Ovary (tissue), 9 donors: ENCODE results near the gene PLEKHG7. TPM values are rescaled to one million over a fixed set of nuclear protein-coding genes. Genes with fewer than 3 reads are reported as not detected.

Experiments
- DNase-seq, 5 donors: peaks; one replicate each; pipeline ENCODE4 v3.0.0-alpha.2; 2019 to 2020
- H3K27ac ChIP-seq, 2 donors: fragments of 200-600 bp; one replicate each; pipeline versions ENCODE4 v1.5.1 to v1.8.0; 2019 to 2022
- H3K27me3 ChIP-seq: fragments of 200-600 bp; one replicate; pipeline ENCODE4 v1.8.0; 2022
- H3K36me3 ChIP-seq: fragments of 200-600 bp; sonication (generic); one replicate; pipeline ENCODE4 v1.5.1; 2019
- H3K4me1 ChIP-seq: one replicate; pipeline ENCODE4 v1.8.1; 2013; ENCODE audit warnings: mild to moderate bottlenecking, moderate library complexity; ENCODE audit not compliant: insufficient read depth
- H3K4me3 ChIP-seq: fragments of 200-600 bp; sonication (generic); one replicate; pipeline ENCODE4 v1.5.1; 2017
- H3K9me3 ChIP-seq, 2 donors: fragments of 200-600 bp in 1 of 2; sonication (generic) in 1 of 2; one replicate each; pipeline versions ENCODE4 v1.5.1 to v1.8.1; 2013 to 2019; ENCODE audit warnings: mild to moderate bottlenecking in 1 of 2, moderate library complexity in 1 of 2
- EP300 ChIP-seq: sonication (generic); formaldehyde crosslinking; IDR thresholded peaks from one replicate; pipeline ENCODE4 v1.6.1; 2017; ENCODE audit warnings: antibody characterized with exemption
- POLR2A ChIP-seq: fragments of 450-650 bp; IDR thresholded peaks from one replicate; pipeline ENCODE4 v1.6.1; 2017; ENCODE audit warnings: antibody characterized with exemption, mild to moderate bottlenecking, moderate library complexity
- WGBS, 3 donors: extraction: QIAGEN DNeasy Blood & Tissue Kit in 1 of 3; methylation state at CpG; one replicate each; pipeline versions ENCODE4 v1.1.5 to v1.1.7; 2013 to 2017; 5-methylcytosine and 5-hydroxymethylcytosine counted together
- intact Hi-C, 4 donors: fragments of 100-400 bp; cut with DNase I; formaldehyde crosslinking; loops; one replicate each; pipeline versions ENCODE4 v1.11.0 to v1.15.1; 2022 to 2023
- polyA plus RNA-seq, 2 donors: library from polyadenylated mRNA; stranded (reverse); fragments of 200-250 nt in 1 of 2; fragments of 350-450 nt in 1 of 2; fragmentation: Illumina TruSeq in 1 of 2; extraction: RNeasy Lipid Tissue Mini Kit (QIAGEN cat#74804) in 1 of 2; gene quantifications; one replicate each; pipeline ENCODE4 v1.2.3, GENCODE V29; 2013 to 2014
- total RNA-seq, 7 donors: library from RNA; depleted of rRNA in 2 of 7; stranded (reverse); fragments of >200 nt in 2 of 7; fragmentation: NEBNext Ultra II Directional in 3 of 7; extraction: Animal tissue kit (Norgen Biotek cat#: 25700) in 3 of 7; gene quantifications; one replicate each; pipeline versions ENCODE4 v1.1.0 to v1.2.4, GENCODE V29; 2016 to 2023
- TF ChIP-seq, protein P1 (sequence below), 3 donors: fragments of 450-650 bp in 2 of 3; fragments of 200-600 bp in 1 of 3; IDR thresholded peaks; one replicate each; pipeline versions ENCODE4 v1.5.1 to v1.8.0; 2016 to 2022; ENCODE audit warnings: antibody characterized with exemption in 3 of 3, mild to moderate bottlenecking in 1 of 3
- donor health status: DM: no; HTN: no; CAD: no; lungs with moderate emphysema.
- donor health status: DM: no; HTN: no; CAD: no.
- donor health status: Bipolar disorder and iron deficiency.
- donor health status: DM: yes; HTN: yes; CAD: no.
- donor health status: DM: no; HTN: no; CAD: no.
- donor health status: DM: yes; HTN: yes; CAD: no.

The PLEKHG7 gene
- total and polyA plus RNA-seq, 9 donors, result 0.20 to 6.1 (median 0.36) TPM; not detected in 4

DNA sequence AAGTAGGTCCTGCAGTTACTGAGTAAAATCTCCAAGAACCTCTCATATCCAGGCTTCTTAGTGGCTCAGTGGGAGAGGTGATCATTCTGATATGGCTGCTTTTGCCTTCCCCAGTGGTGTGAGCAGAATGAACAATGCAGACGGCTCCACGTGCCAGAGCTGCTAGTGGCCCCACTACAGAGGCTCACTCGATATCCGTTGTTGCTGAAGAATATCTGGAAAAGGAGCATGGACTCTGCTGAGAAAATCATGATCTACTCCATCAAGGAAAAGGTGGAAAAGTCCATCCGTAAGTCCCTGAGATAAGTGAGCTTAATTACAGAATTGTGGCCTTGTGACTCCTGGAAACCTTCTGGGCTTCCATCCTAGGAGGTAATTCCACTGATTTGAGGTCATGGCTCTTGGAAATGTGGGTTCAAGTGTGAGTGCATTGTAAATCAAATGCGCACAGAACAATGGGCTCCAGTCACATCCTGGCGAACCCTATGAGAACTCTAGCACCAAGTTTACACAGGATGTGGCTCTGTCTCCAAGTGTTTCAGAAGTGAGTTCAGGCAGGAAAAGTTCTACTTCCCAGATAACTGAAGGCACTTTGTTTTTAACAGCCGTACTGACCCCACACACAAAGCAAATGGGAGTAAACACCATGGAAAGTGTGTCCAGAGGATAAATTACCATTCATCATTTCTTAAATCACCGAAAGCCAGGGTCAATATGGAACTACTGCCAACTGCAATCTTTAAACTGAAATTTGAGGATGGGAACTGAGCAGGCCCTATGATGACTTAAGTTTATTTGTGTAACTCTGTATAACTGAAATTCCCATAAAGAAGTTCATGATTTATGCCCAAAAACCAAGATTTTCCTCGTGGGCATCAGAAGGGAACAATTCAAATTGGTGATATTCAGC is 51.4 kb downstream of the PLEKHG7 start:
- intact Hi-C loops, result no loop called here
- no peaks in the 10 kb centered on the region for H3K36me3 ChIP-seq
- no peaks in the 10 kb centered on the region for H3K9me3 ChIP-seq
- TF ChIP-seq, protein P1, sequence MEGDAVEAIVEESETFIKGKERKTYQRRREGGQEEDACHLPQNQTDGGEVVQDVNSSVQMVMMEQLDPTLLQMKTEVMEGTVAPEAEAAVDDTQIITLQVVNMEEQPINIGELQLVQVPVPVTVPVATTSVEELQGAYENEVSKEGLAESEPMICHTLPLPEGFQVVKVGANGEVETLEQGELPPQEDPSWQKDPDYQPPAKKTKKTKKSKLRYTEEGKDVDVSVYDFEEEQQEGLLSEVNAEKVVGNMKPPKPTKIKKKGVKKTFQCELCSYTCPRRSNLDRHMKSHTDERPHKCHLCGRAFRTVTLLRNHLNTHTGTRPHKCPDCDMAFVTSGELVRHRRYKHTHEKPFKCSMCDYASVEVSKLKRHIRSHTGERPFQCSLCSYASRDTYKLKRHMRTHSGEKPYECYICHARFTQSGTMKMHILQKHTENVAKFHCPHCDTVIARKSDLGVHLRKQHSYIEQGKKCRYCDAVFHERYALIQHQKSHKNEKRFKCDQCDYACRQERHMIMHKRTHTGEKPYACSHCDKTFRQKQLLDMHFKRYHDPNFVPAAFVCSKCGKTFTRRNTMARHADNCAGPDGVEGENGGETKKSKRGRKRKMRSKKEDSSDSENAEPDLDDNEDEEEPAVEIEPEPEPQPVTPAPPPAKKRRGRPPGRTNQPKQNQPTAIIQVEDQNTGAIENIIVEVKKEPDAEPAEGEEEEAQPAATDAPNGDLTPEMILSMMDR (IDR thresholded peaks at IDR 0.05), result no peak
- TF ChIP-seq POLR2A, result no peak
- no peak for TF ChIP-seq EP300
- DNase-seq, result no peak
- H3K27me3 ChIP-seq, result no peaks in the 10 kb centered on the region
- H3K27ac ChIP-seq, result no peak overlapping the region
- no peak overlapping the region for H3K4me3 ChIP-seq
- H3K4me1 ChIP-seq, result no peaks in the 10 kb centered on the region
- 61 to 74% (median 73%) methylated on average over 10 of the region's 10 CpGs for WGBS, 3 donors

DNA sequence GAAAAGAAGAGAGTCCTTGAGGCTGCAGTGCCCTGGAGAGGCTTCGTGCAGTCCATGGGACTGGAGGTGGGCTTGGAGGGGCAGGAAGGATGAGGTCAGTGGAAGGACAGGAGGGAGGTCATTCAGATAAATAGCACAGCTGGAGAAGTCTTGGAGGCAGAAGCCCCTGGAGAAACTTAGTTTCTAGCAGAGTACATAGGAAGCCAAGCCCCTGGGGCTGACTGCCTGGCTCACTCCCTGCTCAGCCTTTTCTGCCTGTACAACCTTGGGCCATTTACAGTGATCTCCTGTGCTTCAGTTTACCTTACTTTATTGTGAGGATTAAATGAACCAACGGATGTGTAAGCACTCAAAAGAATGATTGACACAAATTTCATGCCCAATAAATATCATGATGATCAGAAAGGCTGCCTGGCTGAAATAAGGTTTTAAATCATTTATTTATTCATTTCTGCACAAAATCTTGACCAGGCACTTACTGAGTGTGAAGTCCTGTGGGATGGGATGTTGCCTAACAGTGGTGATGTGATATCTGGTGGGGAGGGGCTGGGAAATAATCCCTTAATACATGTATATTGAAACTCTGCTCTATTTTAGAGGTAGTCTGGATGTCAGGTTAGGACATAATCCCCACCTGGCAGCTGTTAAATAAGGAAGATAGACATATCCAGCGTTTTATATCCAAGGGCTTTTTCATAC is 54.3 kb downstream of the PLEKHG7 start:
- 48 to 50% (median 50%) methylated on average over 3 of the region's 3 CpGs for WGBS, 3 donors
- DNase-seq, result no peak
- H3K4me1 ChIP-seq, result no peaks in the 10 kb centered on the region
- H3K4me3 ChIP-seq, result no peak overlapping the region
- H3K27me3 ChIP-seq, result no peaks in the 10 kb centered on the region
- intact Hi-C loops, result no loop called here
- no peaks in the 10 kb centered on the region for H3K9me3 ChIP-seq
- TF ChIP-seq EP300 (no peak), POLR2A (no peak)
- TF ChIP-seq, protein P1 (IDR thresholded peaks at IDR 0.05), result no peak
- H3K36me3 ChIP-seq, result no peaks in the 10 kb centered on the region
- H3K27ac ChIP-seq, result no peak overlapping the region

DNA sequence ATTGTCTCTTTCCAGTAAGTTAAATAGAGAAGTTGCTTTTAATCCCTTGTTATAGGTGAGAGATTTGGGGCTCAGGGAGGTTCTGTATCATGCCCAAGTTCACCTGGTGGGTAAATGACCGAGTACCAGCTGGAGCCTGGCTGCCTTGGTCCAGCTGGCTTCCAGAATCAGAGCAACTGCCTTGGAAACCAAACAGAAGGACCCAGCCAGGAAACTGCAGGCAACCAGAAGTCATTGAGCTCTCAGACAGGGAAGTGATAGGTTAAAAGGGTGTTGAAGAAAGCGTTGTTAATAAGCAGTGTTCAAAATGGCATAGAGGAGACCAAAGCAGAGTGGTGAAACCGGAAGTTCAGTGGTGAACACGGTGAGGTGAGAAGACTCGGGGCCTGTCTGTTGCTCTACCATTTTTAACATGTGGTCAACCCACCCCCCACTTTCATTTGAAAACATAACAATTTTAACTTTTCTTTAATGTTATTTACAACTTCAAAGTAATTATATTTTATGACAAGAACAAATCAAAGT is 54.9 kb downstream of the PLEKHG7 start:
- intact Hi-C loops, result no loop called here
- H3K36me3 ChIP-seq, result no peaks in the 10 kb centered on the region
- H3K4me1 ChIP-seq, result no peaks in the 10 kb centered on the region
- no peaks in the 10 kb centered on the region for H3K27me3 ChIP-seq
- no peak overlapping the region for H3K27ac ChIP-seq
- no peak for TF ChIP-seq EP300
- TF ChIP-seq, protein P1 (IDR thresholded peaks at IDR 0.05), result no peak
- no peak for TF ChIP-seq POLR2A
- 80 to 84% (median 81%) methylated on average over 5 of the region's 5 CpGs for WGBS, 3 donors
- no peak overlapping the region for H3K4me3 ChIP-seq
- no peaks in the 10 kb centered on the region for H3K9me3 ChIP-seq
- DNase-seq, result no peak

DNA sequence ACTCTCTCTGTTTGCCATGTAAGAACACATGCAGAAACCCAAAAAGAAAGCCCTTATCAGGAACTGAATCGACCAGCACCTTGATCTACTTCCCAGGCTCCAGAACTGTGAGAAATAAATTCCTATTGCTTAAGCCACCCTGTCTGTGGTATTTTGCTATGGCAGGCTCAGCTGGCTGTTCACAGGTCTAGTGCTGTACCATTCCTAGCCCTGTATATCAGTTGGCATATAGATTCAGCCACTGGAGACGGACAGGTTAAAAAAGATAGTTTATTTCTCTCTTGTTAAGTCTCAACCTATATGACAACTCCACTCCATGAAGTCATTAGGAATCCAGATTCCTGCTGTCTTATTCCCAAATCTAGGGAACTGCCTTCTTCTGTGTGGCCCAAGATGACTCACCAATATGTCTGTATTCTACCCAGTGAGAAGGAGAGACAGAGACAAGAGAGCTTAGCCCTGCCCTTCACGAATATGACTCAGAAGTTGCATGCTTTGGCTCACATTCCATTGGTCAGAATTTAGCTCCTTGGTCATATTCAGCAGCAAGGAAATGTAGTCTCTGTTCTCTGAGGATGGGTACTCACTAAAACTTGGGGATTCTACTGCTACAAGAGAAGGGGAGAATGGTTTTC is 57.0 kb downstream of the PLEKHG7 start:
- Histone ChIP-seq H3K4me3 (no peak overlapping the region), H3K36me3 (no peaks in the 10 kb centered on the region), H3K9me3 (no peaks in the 10 kb centered on the region), H3K4me1 (no peaks in the 10 kb centered on the region), H3K27me3 (no peaks in the 10 kb centered on the region), H3K27ac (no peak overlapping the region)
- TF ChIP-seq, protein P1 (IDR thresholded peaks at IDR 0.05), result no peak
- no peak for TF ChIP-seq EP300
- no peak for TF ChIP-seq POLR2A
- no peak for DNase-seq
- 80 to 82% (median 80%) methylated on average over 3 of the region's 3 CpGs for WGBS, 3 donors
- intact Hi-C loops, result no loop called here
